Osteoblast (primary cell): ENCODE measurements around the gene CROCC2. TPM values are rescaled to one million over a fixed set of nuclear protein-coding genes. Genes with fewer than 3 reads are reported as not detected.

ENCODE experiments used
- DNase-seq: peaks from one replicate; pipeline ENCODE4 v3.0.0; 2011; ENCODE audit warnings: low spot score, mixed read lengths; ENCODE audit not compliant: insufficient read length; ENCODE audit errors: missing footprints
- H2AFZ ChIP-seq: 2 replicates; pipeline ENCODE4 v1.6.0; 2011; ENCODE audit warnings: mild to moderate bottlenecking, low read length
- H3K27ac ChIP-seq: 2 replicates; pipeline ENCODE4 v1.5.1; 2011; ENCODE audit warnings: mild to moderate bottlenecking, low read depth, low read length, moderate library complexity
- H3K27me3 ChIP-seq: 2 replicates; pipeline ENCODE4 v1.6.0; 2012; ENCODE audit warnings: mild to moderate bottlenecking, control low read depth, inconsistent platforms, low read length, moderate library complexity; ENCODE audit not compliant: insufficient read depth
- H3K36me3 ChIP-seq: 2 replicates; pipeline ENCODE4 v1.5.1; 2011; ENCODE audit warnings: mild to moderate bottlenecking, low read length, control low read depth, moderate library complexity; ENCODE audit not compliant: insufficient read depth
- H3K4me1 ChIP-seq: 2 replicates; pipeline ENCODE4 v1.5.1; 2011; ENCODE audit warnings: mild to moderate bottlenecking, low read length, control low read depth, moderate library complexity; ENCODE audit not compliant: insufficient read depth
- H3K4me2 ChIP-seq: 2 replicates; pipeline ENCODE4 v1.6.0; 2011; ENCODE audit warnings: mild to moderate bottlenecking, low read length; ENCODE audit not compliant: insufficient read depth
- H3K4me3 ChIP-seq: fragments of 200-600 bp; sonication (generic); 3 replicates; pipeline ENCODE4 v1.5.1; 2012; ENCODE audit warnings: mild to moderate bottlenecking, low read length, inconsistent platforms; ENCODE audit not compliant: insufficient read depth
- H3K79me2 ChIP-seq: 2 replicates; pipeline ENCODE4 v1.6.0; 2012; ENCODE audit warnings: mild to moderate bottlenecking, low read length, control low read depth, inconsistent platforms; ENCODE audit not compliant: insufficient read depth
- H3K9me3 ChIP-seq: 2 replicates; pipeline ENCODE4 v1.5.1; 2011; ENCODE audit warnings: low read depth, low read length, control low read depth
- H4K20me1 ChIP-seq: 2 replicates; pipeline ENCODE4 v1.6.0; 2012; ENCODE audit warnings: mild to moderate bottlenecking, low read length, control low read depth; ENCODE audit not compliant: insufficient read depth
- CTCF ChIP-seq: IDR thresholded peaks from 2 replicates; pipeline ENCODE4 v1.5.1; 2011; ENCODE audit warnings: mild to moderate bottlenecking, low read depth, low read length, moderate library complexity; ENCODE audit errors: extremely low read depth
- total RNA-seq: library from RNA; depleted of rRNA; stranded (reverse); fragments of >200 nt; gene quantifications from 2 replicates; pipeline ENCODE4 v1.2.3, GENCODE V29; 2012

CROCC2 gene
- total RNA-seq, 1 donor = under 0.01 TPM

- peak; percentile 87 for DNase-seq
- Histone ChIP-seq H3K4me2 (peak overlapping the region; percentile 76), H3K27ac (no peak overlapping the region), H4K20me1 (no peaks in the 10 kb centered on the region), H3K36me3 (no peaks in the 10 kb centered on the region), H3K9me3 (no peaks in the 10 kb centered on the region), H3K4me3 (no peak overlapping the region), H2AFZ (no peak overlapping the region), H3K79me2 (no peaks in the 10 kb centered on the region), H3K27me3 (no peaks in the 10 kb centered on the region), H3K4me1 (peaks cover 24% of the 10 kb centered on the region)
- no peak for TF ChIP-seq CTCF
These were observed 55.1 kb downstream of the CROCC2 start for GRCh38 chr2:240960971-240961876.

DNA sequence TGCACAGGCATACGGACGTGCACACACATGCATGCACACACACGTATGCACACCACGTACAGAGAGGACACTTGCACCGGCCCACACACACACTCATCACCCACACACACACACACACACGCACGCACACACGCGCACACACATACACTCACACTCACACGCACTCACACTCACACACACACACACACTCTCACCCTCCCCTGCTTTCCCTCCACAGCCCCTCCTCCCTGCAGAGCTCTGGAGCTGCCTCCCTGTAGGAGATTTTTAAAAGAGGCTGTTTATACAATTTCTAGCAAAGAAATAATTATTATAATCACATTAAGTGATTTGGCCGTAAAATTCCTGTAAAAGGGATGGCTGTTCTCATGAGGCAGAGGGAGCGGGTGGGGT lies 55.8 kb downstream of the CROCC2 start:
- Histone ChIP-seq H3K4me1 (peaks cover 24% of the 10 kb centered on the region), H3K27me3 (no peaks in the 10 kb centered on the region), H3K27ac (no peak overlapping the region), H3K4me3 (no peak overlapping the region), H3K79me2 (no peaks in the 10 kb centered on the region), H3K4me2 (peak overlapping the region; percentile 76), H2AFZ (no peak overlapping the region), H3K9me3 (no peaks in the 10 kb centered on the region), H4K20me1 (no peaks in the 10 kb centered on the region), H3K36me3 (no peaks in the 10 kb centered on the region)
- no peak for TF ChIP-seq CTCF
- peak; percentile 8 for DNase-seq

GRCh38 chr2:240962300-240963064 lies 56.3 kb downstream of the CROCC2 start:
- H3K27me3 ChIP-seq = no peaks in the 10 kb centered on the region
- no peaks in the 10 kb centered on the region for H3K79me2 ChIP-seq
- peak; percentile 94 for DNase-seq
- H4K20me1 ChIP-seq = no peaks in the 10 kb centered on the region
- H3K4me2 ChIP-seq = peak overlapping the region; percentile 76
- no peak overlapping the region for H3K27ac ChIP-seq
- H3K36me3 ChIP-seq = no peaks in the 10 kb centered on the region
- H3K9me3 ChIP-seq = no peaks in the 10 kb centered on the region
- peak overlapping the region; percentile 81 for H2AFZ ChIP-seq
- H3K4me3 ChIP-seq = peak overlapping the region; percentile 51
- peaks cover 24% of the 10 kb centered on the region for H3K4me1 ChIP-seq
- TF ChIP-seq CTCF = no peak
